Mucosa of gallbladder (tissue), 1 donor: ENCODE data around the gene EID3. TPM values are rescaled to one million over a fixed set of nuclear protein-coding genes. Genes with fewer than 3 reads are reported as not detected.
"Not testable (repeated sequence)": the region's sequence is repeated elsewhere in the genome, so short reads cannot be mapped to it uniquely, and the experiment has no call there.

Experiments
- DNase-seq: peaks from one replicate; pipeline ENCODE4 v3.0.0-alpha.2; 2020; ENCODE audit warnings: low spot score
- total RNA-seq: library from RNA; stranded (reverse); gene quantifications from one replicate; pipeline ENCODE4 v1.2.1, GENCODE V29; 2021
- donor health status: DM: no; HTN: no; CAD: no.

EID3 gene
- total RNA-seq, 1 donor from 2014 or later, result 3.9 TPM

DNA sequence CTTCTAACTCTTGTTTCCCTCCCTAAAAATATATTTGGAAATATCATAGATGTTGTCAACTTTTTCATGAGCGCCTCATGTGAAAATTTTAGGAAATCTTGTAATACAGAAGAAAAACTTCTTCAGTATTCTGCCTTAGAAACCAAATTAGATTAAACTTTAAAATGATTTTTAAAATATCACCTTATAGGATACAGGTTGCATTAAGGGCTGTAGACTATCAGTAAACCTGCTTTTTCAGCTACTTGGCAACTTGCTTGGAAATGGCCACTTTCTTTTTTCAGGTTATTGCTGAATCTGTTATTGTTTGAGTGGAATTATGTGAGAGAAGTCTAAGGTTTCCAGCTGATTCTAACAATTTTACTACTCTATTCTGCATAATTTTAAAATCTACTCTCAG is 9.1 kb downstream of the EID3 start:
- no peak for DNase-seq

- no peak for DNase-seq
These were observed 10.2 kb downstream of the EID3 start for GRCh38 chr12:104313568-104314241.

DNA sequence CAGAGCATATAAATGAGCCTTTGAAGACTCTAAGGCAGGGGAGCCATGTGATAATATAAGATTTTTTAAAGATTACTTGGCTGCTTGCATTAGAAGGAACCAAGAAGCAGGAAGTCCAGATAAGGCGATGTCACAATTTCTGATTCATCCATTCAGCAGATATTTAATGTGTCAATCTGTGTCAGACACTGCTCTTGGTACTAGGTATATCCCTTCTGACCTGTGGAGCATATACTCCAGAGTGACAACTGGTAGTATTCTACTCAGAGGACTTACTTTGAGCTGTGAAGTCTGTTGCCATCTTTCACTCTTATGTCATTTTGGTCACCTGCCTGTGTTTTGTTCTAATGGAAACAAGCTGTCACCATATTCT is 10.7 kb downstream of the EID3 start:
- no peak for DNase-seq

DNA sequence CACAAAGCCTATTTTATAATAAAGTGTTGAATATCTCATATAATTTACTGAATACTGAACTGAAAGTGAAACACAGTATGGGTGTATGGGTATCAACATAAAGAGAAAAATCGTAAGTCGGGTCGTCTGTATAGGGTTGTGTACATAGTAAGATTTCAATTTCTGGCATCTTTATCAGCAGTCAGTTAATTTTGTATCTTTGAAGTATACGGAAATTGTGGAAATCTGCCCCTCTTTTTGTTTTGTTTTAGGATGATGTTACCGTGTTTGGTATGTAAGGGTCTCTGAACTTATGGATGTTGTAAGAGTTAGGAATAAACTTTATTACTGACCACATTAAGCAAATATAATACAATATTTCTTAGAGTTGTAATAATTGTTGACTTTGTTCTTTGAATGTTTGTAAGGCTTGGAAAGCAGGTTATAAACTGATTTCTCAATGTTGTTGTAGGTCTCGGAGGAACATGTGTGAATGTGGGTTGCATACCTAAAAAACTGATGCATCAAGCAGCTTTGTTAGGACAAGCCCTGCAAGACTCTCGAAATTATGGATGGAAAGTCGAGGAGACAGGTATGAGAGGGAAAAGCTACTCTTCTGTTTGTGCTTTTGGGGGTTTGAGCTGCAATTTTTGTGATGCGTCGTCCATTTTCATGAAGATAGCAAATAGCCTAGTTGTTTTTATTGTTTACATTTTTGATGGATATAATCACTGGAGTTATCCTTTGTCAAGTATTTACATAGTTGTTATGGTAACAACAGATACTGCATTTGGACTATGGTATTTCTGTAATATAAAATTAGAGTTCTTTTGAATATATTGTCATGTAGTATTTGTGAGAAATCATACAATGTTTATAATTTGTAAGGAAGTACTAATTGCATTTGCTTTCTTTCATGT is 12.0 kb downstream of the EID3 start:
- DNase-seq, result no peak

- DNase-seq, result no peak
These were observed 13.4 kb downstream of the EID3 start for GRCh38 chr12:104316936-104317335.

DNA sequence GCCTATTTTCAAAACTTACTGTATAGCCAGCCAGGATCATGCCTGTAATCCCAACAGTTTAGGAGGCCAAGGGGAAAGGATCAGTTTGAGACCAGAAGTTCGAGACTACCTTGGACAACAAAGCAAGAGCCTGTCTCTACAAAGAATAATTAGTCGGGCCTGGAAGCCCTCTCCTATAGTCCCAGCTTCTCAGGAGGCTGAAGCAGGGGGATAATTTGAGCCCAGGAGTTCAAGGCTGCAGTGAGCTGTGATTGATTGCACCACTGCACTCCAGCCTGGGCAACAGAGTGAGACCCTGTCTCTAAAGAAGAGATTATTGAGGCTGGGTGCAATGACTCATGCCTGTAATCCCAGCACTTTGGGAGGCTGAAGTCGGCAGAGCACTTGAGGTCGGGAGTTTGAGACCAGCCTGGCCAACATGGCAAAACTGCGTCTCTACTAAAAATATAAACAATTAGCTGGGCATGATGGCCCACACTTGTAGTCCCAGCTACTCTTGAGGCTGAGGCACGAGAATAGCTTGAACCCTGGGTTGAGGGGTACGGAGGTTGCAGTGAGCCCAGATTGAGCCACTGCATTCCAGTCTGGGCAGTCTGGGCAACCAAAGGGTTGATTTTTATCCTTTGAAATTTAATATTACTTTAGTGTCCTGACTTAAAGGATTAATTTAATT is 14.1 kb downstream of the EID3 start:
- no peak for DNase-seq

- no peak for DNase-seq
These were observed 15.5 kb downstream of the EID3 start for GRCh38 chr12:104319028-104319427.

DNA sequence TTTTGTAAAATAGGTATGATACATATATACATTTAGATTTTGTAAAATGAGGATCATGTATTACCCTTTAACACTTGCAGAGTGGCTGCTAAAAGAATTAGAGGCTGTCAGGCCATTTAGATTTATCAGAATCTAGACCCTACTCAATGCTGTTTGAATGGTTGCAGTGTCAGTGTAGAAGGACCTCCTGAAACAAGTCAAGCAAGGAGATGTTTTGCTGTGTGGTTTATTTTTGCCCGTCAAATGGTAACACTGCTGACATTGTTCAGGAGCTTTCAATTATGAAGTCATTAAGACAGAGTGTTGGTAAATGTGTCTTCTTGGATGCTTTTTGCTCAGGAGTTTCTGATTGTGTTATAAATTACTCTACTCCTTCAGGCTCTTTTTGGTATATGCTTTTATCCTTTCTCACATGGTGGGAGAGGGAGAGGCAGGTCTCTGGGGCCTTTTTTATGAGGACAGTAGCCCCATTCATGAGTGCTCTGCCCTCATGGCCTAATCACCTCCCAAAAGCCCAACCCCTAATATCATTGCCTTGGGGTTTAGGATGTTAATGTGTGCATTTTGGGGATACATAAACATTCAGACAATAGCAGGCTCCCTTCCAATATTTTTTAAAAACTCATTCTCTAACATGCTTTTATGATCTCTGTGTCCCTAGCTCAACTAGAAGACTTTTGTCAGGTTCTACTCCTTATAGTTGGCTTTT is 16.5 kb downstream of the EID3 start:
- no peak for DNase-seq

DNA sequence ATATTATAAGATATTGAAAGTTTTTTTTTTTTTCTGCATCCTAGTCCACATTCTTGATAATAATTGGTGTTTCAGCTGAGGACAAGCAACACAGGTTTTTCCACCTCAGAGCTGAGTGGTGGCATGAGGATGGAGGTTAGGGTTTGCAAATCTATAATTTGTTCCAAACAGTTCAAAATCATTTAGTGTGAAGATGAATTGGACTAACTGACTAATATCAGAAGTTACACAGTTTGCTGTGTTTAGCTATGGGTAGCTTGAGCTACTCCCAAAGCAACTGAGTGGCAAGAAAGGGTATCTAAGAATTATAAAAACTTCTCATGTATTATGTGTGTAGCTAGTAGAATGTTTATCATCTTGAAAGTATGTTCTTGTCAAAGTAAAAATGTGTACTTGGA is 17.1 kb downstream of the EID3 start:
- DNase-seq, result no peak

GRCh38 chr12:104321949-104322348 is 18.4 kb downstream of the EID3 start:
- no peak for DNase-seq

GRCh38 chr12:104322533-104322932 is 19.0 kb downstream of the EID3 start:
- DNase-seq, result not testable (repeated sequence)

DNA sequence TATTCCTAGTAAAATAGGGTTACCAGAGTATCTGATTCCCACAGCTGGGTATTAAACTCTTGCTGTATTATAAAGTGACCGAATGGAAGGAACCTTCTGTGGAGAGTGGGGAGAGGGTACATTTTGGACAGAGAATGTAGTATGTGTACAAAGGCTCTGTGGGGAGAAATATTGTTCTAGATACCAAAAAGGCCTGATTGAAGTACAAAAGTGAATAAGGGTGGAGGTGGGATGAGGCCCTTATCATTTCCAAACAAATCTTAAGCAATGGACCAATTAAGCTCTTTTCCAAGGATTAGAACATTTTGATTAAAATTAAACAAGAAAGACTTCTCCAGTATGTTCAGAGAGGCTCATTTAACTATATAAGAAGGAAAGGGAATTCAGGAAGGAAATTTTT is 20.4 kb downstream of the EID3 start:
- DNase-seq, result no peak

- DNase-seq, result not testable (repeated sequence)
These were observed 24.7 kb downstream of the EID3 start for GRCh38 chr12:104328278-104328677.

DNA sequence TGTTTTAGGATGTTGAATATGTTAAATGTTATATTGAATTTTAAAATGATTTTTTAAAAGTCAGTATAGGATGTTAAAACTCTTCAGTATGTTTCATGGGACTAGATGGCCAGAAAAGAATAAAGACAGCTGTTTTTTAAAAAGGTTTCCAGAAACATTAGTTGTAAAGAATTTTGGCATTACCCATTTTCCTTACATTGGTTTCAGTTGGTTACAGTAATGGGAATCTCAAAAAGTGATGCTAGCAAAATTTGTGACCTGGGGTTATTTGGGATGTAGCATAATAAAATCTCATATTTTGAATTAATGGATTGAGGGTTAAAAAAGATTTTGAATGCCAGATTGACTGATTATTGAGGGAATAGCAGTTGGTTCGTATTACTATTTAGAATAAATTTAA is 25.3 kb downstream of the EID3 start:
- DNase-seq, result no peak

DNA sequence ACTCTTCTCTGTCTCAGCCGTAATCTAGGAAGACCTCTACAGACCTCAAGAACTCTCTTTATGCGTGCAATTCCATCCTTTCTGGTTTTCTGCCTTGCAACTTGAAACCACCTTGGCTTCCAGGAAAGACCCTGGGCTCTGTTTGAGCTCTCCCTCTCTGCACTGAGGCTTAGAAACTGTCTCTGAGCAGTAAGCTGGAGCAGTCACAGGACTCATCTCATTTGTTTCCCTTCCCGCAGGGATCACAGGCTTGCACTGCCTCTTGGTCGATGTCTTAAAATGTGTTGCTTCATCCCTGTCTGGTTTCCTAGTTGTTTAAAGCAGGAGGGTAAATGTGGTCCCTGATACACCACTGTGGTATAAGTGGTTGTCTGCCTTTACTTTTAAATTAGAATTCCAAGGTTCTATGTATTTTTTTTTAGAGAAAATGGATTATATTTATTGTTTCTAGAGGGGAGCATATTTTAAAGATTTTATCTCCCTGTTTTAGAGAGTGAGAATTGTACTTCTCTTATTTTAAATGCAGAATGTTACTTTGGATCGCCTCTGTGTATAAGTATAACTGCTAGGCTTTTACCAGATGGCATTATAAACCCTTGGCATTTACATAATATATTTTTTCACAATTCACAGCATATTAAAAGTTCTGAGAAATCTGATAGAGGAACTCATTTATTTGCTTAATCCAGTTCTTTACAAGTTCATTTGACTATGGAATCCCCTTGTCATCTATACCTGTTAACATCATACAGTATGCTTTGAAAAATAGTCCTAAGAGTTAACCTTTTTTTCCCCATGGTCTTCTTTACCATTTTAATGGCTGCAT is 26.4 kb downstream of the EID3 start:
- DNase-seq, result no peak

DNA sequence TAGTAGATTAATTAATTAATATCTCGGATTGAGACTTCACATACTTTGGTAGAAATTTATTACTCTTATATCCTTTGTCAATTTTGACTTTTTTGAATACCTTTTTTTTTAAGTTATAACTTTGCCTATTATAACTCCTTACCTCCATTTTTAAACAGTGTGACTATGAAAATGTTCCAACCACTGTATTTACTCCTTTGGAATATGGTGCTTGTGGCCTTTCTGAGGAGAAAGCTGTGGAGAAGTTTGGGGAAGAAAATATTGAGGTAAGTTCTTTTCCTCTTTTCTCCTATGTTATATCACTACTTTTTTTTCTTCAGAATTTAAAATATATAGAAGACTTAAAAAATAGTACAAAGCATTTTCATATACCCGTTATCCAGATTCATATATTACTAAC is 27.8 kb downstream of the EID3 start:
- no peak for DNase-seq

GRCh38 chr12:104332273-104332672 is 28.7 kb downstream of the EID3 start:
- DNase-seq, result not testable (repeated sequence)

DNA sequence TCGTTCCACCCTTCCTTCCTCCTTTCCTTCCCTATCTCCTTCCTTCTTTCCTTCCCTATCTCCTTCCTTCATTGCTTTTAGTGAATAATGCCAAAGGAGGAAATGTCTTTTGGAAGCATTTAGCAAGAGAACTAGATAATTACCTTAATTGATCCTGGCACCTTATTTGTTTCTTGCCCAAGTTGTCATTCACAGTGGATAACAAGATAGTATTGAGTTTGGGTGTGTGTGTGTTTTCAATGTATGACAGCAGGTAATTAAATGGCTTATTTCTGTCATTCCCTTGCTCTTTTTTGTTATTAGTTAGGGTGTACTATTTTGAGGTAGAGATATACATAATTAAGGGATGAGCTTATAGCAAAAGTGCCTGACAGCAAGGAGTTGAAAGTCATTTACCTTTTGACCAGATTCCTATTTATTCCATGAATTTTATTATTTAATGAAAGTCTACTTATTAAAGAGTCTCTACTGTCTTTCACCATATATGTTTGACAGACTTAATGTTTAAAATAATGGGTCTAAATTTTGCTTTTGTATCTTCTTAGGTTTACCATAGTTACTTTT is 30.2 kb downstream of the EID3 start:
- no peak for DNase-seq

DNA sequence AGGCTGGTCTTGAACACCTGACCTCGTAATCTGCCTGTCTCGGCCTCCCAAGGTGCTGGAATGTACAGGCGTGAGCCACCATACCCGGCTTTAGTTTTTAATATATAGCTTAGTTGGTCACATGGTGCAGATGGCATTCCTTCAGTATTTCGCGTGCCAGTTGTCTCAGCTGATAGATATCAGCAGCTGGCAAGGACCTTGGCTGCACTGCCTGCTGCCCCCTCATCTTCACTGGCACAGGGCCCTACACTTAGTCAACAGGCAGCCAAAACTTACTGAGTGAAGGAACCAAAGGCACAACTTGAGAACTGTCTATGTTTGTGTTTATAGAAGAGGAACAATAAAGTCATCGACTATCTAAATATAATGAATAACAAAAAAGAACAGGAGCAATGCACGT is 31.0 kb downstream of the EID3 start:
- no peak for DNase-seq

GRCh38 chr12:104336115-104336514 is 32.6 kb downstream of the EID3 start:
- DNase-seq, result no peak

- no peak for DNase-seq
These were observed 33.6 kb downstream of the EID3 start for GRCh38 chr12:104337030-104337558.
